ENCODE data around the gene SLC22A12.

GRCh38 chr11:64549969-64550368, 41.1 kb upstream of the SLC22A12 start:
- TF ChIP-seq POLR2A (IDR thresholded peaks at IDR 0.05): no peak
- no peak for TF ChIP-seq EP300 (IDR thresholded peaks at IDR 0.05; ENCODE audit: low read depth)
- TF ChIP-seq CTCF (IDR thresholded peaks at IDR 0.05): no peak
- no peak for TF ChIP-seq POLR2AphosphoS5 (IDR thresholded peaks at IDR 0.05)

Data from transverse colon (tissue), 4 donors.